ENCODE results near the gene WFS1.

WFS1 gene

GRCh38 chr4:6301051-6301731 is 31.5 kb downstream of the WFS1 start:
- DNase-seq = no peak

DNA sequence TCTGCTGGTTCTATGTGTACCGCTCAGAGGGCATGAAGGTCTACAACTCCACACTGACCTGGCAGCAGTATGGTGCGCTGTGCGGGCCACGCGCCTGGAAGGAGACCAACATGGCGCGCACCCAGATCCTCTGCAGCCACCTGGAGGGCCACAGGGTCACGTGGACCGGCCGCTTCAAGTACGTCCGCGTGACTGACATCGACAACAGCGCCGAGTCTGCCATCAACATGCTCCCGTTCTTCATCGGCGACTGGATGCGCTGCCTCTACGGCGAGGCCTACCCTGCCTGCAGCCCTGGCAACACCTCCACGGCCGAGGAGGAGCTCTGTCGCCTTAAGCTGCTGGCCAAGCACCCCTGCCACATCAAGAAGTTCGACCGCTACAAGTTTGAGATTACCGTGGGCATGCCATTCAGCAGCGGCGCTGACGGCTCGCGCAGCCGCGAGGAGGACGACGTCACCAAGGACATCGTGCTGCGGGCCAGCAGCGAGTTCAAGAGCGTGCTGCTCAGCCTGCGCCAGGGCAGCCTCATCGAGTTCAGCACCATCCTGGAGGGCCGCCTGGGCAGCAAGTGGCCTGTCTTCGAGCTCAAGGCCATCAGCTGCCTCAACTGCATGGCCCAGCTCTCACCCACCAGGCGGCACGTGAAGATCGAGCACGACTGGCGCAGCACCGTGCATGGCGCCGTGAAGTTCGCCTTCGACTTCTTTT is 32.2 kb downstream of the WFS1 start:
- DNase-seq = no peak

GRCh38 chr4:6302869-6303268 is 33.2 kb downstream of the WFS1 start:
- no peak for DNase-seq

- no peak for DNase-seq
Measured at GRCh38 chr4:6303943-6304342, 34.3 kb downstream of the WFS1 start.

DNA sequence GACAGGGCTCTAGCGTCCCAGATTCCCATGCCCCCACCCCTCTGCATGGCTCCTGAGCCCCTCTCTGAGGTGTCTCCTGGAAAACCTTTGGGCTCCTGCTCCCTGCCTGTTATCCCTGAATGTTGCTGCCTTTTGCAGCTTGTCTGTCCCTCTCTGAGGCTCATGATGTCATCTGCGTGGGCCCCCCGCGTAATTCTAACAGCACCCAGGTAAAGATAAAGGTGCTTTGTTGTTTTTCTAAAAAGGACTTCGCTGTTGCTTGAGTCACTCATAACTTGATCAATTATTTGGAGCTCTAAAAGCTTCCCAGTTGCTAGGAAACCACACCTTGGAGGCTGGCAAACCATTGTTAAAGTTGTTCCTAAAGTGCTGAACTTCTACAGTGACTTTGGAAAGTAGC is 36.6 kb downstream of the WFS1 start:
- DNase-seq = no peak

- no peak for DNase-seq
Measured at GRCh38 chr4:6307230-6307629, 37.6 kb downstream of the WFS1 start.

DNA sequence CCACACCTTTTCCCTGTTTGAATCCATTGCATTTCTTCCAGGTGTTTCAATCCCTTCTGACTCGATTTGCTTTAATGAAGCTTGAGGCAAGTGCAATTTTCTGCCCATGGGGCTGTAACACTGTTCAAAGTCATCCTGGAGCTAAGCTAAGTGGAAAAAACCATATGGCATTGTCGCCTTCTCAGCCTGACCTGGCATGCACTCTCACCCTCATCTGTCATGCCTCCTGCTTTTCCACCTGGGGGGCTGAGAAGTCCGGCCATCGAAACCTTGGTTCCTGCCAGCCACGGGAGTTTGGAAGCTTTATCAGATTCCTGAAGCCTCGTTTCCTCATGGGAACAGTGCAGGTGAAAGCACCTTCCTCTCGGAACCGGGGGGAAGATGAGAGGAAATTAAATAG is 38.2 kb downstream of the WFS1 start:
- no peak for DNase-seq

DNA sequence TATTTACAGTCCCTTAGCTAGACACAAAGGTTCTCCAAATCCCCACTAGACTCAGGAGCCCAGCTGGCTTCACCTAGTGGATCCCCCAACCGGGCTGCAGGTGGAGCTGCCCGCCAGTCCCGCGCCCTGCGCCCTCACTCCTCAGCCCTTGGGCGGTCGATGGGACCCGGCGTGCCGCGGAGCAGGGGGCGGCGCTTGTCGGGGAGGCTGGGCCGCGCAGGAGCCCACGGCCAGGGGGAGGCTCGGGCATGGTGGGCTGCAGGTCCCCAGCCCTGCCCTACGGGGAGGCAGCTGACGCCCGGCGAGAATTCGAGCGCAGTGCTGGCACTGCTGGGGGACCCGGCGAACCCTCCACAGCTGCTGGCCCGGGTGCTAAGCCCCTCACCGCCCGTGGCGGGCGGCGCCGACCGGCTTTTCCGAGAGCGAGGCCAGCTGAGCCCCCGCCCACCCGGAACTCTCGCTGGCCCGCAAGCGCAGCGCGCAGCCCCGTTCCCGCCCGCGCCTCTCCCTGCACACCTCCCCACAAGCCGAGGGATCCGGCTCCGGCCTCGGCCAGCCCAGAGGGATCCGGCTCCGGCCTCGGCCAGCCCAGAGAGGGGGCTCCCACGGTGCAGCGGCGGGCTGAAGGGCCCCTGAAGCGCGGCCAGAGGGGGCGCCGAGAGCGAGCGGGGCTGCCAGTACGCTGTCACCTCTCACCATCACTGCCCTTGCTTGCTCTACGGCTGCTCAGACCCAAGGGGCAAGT is 39.4 kb downstream of the WFS1 start:
- no peak for DNase-seq

DNA sequence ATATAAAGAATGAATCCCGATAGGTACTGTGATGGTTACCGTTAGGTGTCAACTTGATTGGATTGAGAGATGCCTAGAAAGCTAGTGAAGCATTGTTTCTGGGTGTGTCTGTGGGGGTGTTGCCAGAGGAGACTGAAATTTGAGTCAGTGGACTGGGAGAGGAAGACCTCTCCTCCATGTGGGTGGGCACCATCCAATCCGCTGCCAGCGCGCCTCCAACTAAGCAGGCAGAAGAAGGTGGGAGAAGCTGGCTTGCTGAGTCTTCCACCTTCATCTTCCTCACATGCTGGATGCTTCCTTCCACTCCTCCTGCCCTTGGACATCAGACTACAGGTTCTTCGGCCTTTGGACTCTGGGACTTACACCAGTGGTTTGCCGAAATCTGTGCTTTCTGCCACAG is 40.1 kb downstream of the WFS1 start:
- DNase-seq = no peak

GRCh38 chr4:6313216-6313615 is 43.6 kb downstream of the WFS1 start:
- DNase-seq = no peak

- DNase-seq = no peak
Measured at GRCh38 chr4:6316461-6317003, 46.9 kb downstream of the WFS1 start.

- no peak for DNase-seq
Measured at GRCh38 chr4:6318206-6318605, 48.6 kb downstream of the WFS1 start.

DNA sequence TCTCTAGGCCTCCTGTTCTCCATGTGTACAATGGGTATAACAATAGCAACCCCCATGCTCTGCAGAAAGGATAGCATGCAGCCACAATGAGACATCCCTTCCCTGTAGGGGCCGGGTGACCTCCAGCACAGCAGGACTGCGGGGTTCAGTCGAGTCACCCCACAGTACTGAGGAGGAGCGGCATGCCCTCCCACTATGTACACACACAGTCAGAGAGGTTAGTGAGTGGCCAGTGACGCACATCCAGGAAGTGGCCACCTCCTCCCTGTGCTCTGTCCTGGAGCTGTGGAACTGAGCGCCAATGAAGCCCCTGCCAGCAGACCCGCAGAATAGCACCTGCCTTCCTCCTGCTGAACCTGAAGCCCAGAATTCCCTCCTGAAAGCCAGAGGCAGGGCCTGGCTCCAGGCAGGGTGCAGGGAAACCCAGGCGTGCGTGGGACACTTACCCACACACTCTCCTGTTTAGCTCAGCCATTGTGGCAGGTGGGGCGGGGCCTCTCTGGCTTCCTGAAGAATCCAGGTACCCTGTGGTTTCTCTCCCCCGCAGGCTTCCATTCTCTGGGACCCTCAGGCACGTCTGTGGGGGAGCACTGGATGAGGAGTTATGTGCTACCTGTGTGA is 50.0 kb downstream of the WFS1 start:
- DNase-seq = no peak

GRCh38 chr4:6320663-6321062 is 51.0 kb downstream of the WFS1 start:
- no peak for DNase-seq

DNA sequence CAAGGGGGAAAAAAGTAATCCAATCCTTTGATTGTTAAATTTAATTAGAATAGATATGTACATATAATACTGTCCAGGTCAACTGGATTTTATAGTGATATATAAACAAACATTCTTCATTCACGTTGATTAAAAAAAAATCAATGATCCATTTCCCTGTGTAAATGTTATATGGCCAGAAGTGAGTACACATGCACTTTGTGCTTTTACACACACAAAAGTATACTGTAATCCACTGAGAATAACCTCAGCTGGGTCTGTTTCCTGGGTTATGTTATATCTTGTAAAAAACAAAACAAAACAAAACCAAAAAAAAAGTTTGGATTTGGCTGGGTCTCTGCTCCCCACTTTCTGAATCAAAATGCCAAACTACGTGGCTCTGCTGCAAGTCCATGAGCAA is 51.7 kb downstream of the WFS1 start:
- no peak for DNase-seq

DNA sequence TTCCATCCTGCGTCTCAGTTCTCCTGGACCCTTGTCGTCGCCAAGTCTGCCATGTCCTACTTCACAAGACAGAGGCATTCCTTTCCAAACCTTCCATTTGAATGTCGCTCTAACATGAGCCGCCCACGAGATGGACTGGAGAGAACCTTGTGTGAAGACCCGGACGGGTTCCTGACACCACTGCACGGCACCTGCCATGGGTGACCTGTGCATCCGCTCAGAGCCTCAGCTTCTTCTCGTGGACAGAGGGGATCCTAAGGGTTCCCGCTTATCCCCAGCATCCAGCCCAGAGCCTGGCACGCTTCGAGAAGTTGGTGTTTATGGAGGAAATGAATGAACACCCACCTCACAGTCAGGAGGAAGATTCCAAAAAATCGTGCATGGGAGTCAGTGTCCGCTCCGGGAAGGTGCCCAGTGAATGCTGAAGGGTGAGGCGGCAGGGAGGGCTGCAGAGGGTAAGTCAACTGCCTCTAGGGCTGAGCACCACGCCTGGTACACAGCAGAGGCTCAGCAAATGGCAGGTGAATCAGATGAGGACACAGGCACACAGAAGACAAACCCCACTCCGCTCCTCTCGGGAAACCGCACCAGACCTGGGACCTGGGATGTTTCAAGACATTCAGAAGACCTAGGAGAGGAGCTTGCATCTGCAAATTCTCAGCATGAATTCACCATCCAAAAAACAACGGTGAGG is 52.6 kb downstream of the WFS1 start:
- no peak for DNase-seq

GRCh38 chr4:6322761-6323566 is 53.3 kb downstream of the WFS1 start:
- DNase-seq = no peak

DNA sequence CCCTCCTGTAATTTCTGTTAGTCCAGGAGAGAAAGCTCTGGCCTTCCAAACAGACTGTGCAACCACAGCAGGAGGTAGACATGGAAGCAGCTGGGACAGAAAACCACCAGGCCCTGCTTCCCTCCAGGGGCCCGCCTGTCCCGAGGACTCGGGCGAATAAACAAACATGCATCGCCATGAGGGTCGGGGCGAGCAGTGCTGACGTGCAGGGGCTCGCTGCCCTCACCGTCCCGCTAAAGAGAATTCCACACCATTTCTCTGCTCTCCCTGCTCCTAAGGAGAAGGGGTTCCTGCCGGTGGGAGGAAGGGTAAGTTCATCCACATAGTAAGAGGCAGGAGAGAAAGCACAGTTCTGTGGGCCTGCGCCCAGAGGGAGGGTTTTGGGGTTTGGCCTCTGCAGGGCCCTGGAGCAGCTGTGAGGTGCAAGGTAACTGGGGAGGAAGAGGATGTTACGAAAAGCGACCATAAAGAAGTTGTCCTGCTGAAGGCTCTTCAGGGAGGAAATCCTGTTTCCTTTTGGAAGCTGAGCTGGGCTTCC is 54.9 kb downstream of the WFS1 start:
- DNase-seq = no peak

DNA sequence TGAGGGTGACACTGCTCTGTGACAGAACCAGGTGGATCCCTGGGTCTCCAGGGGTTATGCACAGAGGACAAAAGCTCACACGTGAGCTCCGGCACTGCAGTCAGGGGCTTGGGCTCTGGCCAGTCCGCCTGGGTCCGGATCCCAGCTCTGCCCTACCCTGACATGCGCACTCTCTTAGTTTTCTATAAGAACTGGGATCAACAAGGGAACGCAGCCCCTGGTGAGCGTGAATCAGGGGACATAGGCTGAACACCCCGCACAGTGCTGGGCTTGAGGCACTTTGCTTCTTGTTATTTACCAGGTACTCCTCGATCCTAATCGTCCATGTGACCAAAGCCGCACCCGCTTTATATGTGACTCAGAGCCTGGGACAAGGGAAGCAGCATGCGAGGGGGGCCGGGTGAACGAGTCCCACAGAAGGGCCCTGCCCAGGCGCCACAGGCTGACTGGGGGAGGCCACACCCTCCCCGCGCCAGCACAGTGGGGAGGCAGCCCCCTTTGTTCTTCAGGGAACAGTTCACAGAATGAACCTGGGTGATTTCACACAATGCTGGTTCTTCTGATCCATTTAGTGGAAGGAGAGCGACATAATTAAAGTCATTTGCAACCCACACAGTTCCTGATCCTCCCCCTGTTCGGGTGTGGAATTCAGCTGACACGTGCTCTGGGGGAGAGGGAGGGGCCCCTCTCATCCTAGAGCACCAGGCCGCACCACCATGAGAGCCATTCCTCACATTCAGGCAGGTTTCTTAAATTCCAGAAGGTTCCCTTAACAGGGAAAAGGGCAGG is 55.5 kb downstream of the WFS1 start:
- no peak for DNase-seq

DNA sequence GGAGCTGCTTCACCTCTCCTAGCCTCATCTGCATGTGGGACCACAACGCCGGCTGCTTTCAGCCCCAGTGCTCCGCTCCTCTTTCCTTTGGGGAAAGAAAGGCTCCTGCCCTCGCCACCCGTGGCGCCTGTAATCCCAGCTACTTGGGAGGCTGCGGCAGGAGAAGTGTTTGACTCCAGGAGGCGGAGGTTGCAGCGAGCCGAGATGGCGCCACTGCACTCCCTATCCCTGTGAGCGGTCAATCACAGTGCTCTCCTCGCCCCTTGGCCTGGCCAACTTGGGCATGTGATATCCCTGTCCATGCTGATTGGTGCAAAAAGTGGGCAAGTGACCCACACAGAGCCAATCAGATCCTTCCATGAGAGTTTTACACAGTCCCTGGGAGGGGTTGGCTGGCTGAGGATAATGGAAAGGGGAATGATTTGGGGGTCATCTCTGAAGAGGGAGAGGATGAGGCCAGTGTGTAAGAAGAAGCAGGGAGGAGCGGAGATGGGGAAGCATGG is 56.2 kb downstream of the WFS1 start:
- no peak for DNase-seq

Measured in NCI-H446 (cell line).